ENCODE results near the gene ABHD17A. TPM values are rescaled to one million over a fixed set of nuclear protein-coding genes. Genes with fewer than 3 reads are reported as not detected.

Gene ABHD17A
- 10 to 100 TPM in 11 of 12 donors, not detected in 1; 35.7 to 74.2 (median 41.6) TPM for polyA plus RNA-seq (ENCODE audit: insufficient read length in 12 of 12)
- long read RNA-seq, donor 1, transcript ABHD17A-202 (5 exons, 1,757 nt): major isoform, 30 of 44 reads
- long read RNA-seq, donor 1, partial matches to known transcripts: 14 of 44 reads
- long read RNA-seq, donor 1, other reads (novel, unspliced or antisense): 0 of 44 reads
- long read RNA-seq, donor 2, transcript ABHD17A-202 (5 exons, 1,757 nt): major isoform, 35 of 35 reads
- long read RNA-seq, donor 2, partial matches to known transcripts: 0 of 35 reads
- long read RNA-seq, donor 2, other reads (novel, unspliced or antisense): 0 of 35 reads
- long read RNA-seq, donor 3, transcript ABHD17A-202 (5 exons, 1,757 nt): major isoform, 18 of 18 reads
- long read RNA-seq, donor 3, partial matches to known transcripts: 0 of 18 reads
- long read RNA-seq, donor 3, other reads (novel, unspliced or antisense): 0 of 18 reads
- long read RNA-seq, donor 4, transcript ABHD17A-202 (5 exons, 1,757 nt): major isoform, 15 of 15 reads
- long read RNA-seq, donor 4, partial matches to known transcripts: 0 of 15 reads
- long read RNA-seq, donor 4, other reads (novel, unspliced or antisense): 0 of 15 reads
- long read RNA-seq, donor 5, full-length matches to known transcripts: 61 of 95 reads
- long read RNA-seq, donor 5, partial matches to known transcripts: 29 of 95 reads
- long read RNA-seq, donor 5, other reads (novel, unspliced or antisense): 5 of 95 reads
- long read RNA-seq, donor 6, full-length matches to known transcripts: 20 of 20 reads
- long read RNA-seq, donor 6, partial matches to known transcripts: 0 of 20 reads
- long read RNA-seq, donor 6, other reads (novel, unspliced or antisense): 0 of 20 reads
- long read RNA-seq, donor 7, transcript ABHD17A-202 (5 exons, 1,757 nt): major isoform, 17 of 17 reads
- long read RNA-seq, donor 7, partial matches to known transcripts: 0 of 17 reads
- long read RNA-seq, donor 7, other reads (novel, unspliced or antisense): 0 of 17 reads
- long read RNA-seq, donor 8, transcript ABHD17A-202 (5 exons, 1,757 nt): major isoform, 35 of 48 reads
- long read RNA-seq, donor 8, partial matches to known transcripts: 12 of 48 reads
- long read RNA-seq, donor 8, other reads (novel, unspliced or antisense): 0 of 48 reads
- long read RNA-seq, donor 9, transcript ABHD17A-202 (5 exons, 1,757 nt): major isoform, 18 of 26 reads
- long read RNA-seq, donor 9, partial matches to known transcripts: 8 of 26 reads
- long read RNA-seq, donor 9, other reads (novel, unspliced or antisense): 0 of 26 reads
- long read RNA-seq, donor 10, transcript ABHD17A-202 (5 exons, 1,757 nt): major isoform, 52 of 58 reads
- long read RNA-seq, donor 10, partial matches to known transcripts: 6 of 58 reads
- long read RNA-seq, donor 10, other reads (novel, unspliced or antisense): 0 of 58 reads
- long read RNA-seq, donor 11, full-length matches to known transcripts: 42 of 42 reads
- long read RNA-seq, donor 11, partial matches to known transcripts: 0 of 42 reads
- long read RNA-seq, donor 11, other reads (novel, unspliced or antisense): 0 of 42 reads

DNA sequence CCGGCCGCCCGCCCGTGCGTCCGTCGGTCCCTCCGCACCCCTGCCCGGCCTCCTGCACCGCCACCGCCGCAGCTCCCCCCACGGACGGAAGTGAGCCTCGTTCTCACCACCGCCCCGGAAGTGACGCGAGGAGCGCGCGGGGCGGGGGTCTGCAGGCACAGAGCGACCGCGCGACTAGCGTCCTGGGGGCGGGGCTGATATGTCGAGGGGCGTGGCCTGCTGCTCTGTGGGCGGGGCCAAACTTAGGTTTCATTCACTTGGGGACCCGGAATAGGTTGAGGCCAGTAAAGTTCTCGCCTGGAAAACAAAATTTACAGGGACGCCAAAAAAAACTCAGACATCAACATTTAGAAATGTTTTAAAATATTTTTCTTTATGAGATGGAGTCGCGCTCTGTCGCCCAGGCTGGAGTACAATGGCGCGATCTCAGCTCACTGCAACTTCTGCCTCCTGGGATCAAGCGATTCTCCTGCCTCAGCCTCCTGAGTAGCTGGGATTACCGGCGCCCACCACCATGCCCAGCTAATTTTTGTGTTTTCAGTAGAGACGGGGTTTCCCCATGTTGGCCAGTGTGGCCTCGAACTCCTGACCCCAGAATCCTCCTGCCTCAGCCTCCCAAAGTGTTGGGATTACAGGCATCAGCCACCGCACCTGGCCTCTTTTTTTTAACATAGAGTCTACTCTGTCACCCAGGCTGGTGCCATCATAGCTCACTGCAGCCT is at the start of gene ABHD17A:
TSS of gene ABHD17A (minus strand) at position 99 of the 722 bp plus-strand sequence. CDS start 3,930 bp downstream, outside the sequence.
- DNase-seq: peak; percentile 96

DNA sequence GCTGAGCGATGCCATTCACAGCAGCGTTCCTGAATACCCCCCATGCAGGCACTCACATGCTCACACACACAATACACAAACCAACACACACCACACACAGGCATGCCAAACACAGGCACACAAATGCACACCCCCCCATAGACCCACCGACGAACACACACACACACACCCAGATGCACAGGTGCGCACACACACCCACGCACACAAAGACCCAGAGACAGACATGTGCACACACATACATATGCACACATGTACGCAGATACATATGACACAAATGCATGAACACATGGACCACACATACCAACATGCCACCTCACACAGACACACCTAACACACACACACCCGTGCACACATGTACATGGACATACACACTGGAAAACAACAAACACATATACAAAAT is 48.6 kb upstream of the ABHD17A start:
- no peak for DNase-seq

DNA sequence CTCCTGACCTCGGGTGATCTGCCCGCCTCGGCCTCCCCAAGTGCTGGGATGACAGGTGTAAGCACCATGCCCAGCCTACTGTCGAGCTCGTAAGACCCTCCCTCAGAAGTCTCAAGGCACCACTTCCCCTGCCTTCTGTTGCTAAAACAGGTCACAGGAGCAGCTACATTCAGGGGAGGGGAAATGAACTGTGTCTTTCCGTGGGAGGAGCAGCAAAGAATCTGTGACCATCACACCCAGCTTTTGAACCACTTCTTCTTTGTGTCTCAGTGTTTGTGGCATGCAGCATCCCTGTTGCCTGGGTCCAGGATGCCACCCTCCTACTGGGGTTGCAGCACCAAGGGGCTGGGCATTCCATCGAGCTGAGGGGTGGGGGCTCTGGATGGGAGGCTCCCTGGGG is 47.9 kb upstream of the ABHD17A start:
- no peak for DNase-seq

DNA sequence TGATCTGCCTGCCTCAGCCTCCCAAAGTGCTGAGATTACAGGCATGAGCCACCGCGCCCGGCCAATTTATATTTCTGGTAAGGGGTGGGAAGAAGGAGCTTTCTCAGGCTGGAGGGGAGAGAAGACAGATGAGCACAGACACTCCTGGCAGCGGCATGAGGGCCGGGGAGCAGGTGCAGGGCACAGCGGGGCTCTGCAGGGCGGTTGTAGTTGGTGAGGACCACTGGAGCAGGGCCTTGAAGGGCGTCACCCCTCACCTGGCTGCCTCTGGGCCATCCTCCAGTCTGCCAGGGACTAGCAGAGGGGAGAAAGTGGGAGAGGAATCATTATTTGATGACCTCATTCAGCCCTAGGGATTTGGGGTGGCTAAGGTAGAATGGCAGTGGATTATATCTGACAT is 47.1 kb upstream of the ABHD17A start:
- no peak for DNase-seq

DNA sequence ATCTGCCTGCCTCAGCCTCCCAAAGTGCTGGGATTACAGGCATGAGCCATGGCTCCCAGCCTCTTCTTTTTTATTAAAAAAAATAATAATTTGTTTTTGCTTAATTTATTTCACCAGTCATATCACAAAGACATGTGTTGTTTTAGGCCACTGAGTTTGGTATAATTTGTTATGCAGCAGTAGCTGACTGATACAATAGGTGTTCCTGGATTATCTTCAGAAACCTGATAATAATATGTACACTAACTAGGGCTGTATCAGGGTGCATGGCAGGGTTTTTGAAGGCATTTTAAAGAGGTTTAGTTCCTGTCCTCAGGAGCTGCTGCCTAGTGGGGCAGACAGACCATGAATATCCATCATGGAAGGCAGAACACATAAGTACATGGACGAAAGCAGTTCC is 46.1 kb upstream of the ABHD17A start:
- no peak for DNase-seq

DNA sequence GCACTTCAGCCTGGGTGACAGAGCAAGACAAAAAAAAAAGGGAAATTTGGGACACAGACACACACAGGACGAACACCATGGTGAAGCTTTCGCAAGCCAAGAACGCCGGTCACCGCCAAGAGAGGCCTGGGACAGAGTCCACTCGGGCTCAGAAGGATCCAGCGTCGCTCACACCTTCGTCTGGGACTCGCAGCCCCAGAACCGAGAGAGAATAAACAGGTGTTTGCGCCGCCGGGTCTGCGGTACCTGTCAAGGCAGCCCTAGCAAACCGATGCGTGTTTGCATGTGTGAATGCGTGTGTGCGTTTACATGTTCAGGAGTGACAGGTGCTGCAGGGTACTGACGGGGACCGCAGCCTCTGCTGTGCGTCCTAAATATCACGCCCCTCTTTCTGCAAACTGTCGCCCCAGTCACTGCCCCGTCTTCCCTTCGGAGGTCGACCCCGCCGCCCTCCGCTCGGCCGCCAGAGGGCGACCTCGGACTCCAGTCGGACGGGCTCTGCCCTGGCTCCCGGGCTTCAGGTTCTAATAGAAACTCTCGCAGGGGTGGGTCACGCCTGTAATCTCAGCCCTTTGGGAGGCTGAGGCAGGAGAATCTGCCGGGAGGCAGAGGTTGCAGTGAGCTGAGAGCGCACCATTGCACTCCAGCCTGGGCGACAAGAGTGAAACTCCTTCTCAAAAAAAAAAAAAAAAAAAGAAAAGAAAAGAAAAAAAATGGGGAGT is 43.9 kb upstream of the ABHD17A start:
- peak; percentile 72 for DNase-seq

DNA sequence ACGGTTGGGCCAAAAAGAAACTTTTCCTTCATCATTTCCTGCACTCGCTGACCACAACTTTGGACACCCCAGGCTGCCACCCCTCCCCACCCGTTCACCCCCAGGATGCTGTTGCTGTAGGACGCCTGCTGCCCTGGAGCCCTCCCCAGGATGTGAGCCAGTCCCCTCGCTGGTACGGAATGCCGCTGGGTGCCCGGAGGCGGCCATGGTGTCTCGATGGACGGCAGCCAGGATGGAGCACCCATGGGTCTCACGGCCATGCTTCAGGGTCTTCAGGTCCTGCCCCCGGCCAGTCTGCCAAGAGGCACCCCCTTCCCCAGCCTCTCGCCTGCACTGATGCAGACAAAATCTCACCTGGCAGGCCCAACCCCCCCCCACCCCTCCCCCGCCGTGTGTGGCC is 40.2 kb upstream of the ABHD17A start:
- no peak for DNase-seq

DNA sequence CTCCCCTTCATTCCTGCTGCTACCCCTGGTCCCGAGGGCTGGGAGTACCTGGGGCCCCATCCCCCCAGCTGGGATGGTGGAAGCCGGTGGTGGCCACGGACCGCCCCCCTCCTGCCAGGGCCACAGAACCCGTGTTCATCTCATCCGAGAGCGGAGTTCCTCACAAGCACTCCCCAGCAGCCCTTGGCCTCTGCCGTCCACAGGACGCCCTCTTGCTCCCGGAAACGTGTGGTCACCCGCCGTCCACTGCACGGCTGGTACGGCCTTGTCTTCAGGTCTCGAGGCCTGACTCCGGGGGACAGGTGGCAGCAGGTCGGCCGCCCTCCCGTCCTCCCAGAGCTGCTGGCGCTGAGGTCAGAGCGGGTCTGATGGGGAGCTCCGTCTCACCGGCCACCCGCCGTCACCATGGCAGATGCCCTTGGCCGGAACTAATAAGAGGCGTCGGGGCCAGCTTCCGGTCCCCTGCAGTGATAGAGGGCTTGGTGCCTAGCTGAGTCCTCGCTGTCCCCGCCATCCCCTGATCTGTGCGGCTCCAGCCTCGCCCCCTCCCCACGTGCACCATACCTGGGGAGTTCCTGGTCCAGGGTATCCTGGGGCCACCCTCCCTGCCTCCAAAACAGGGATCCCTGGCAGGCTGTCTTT is 39.1 kb upstream of the ABHD17A start:
- no peak for DNase-seq

DNA sequence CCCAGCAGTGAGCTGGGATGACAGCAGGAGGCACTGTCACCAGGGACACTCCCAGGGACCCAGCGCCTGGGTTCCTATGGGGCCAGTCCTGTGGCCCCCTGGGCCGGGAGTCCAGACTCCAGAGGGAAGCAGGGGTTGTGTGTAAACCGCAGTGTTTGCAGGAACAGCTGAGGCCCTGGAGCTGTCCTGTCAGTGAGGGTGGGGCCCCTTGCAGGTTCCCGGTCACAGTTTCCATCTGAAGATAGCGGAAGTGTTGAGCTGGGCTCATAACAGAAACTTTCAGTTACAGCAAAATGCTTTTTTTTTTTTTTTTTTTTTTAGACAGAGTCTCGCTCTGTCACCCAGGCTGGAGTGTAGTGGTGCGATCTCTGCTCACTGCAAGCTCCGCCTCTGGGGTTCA is 38.0 kb upstream of the ABHD17A start:
- DNase-seq: no peak

DNA sequence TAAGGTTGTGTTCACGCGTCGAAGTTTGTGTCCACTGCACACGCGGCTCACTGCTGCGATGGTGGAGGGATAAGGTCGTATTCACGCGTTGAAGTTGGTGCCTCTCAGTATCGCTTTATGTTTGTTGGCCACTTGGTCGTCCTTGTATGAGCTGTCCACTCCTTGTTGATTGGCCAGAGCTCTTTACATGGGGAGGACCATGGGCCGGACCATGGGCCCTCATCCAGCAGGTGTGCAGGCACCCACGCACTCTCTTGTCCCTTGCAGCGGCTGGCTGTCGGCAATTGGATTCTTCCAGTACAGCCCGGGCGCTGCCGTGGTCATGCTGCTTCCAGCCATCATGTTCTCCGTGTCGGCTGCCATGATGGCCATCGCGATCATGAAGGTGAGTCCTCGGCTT is 37.5 kb upstream of the ABHD17A start:
- DNase-seq: no peak

DNA sequence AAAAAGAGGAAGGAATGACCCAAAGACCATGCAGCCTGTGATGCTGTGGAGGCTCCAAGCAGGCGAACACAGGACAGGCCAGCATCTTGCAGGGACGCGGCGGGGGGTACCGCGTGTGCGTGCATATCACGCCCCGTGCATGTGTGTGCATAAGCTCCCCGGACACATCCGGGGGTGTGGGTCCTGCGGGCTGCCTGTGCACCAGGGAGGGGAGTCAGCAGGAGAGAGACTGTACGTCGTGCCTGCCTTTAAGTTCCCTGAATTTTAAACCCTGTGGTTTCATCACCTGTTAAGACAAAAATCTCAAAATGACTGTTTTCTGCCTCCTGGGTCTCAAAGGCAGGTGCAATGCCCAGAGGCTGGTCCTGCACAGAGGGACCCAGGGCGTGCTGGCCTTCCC is 36.5 kb upstream of the ABHD17A start:
- no peak for DNase-seq

DNA sequence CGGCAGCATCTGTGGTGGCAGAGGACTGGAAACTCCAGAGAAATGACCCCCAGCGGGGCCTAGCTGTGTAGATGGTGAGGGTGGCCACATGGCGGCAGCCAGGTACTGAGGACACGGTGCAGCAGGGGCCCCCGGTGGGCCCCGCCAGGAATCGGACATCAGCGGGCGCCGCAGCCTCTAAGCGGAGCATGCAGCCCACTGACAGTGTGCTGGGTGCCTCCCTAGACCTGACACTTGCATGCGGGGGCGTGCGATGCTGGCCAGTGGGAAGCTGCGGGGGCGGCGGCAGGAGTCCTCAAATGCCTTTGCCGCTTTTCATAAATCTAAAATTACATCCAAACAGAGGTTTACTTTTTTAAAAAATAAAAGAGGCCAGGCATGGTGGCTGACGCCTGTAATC is 36.0 kb upstream of the ABHD17A start:
- no peak for DNase-seq

DNA sequence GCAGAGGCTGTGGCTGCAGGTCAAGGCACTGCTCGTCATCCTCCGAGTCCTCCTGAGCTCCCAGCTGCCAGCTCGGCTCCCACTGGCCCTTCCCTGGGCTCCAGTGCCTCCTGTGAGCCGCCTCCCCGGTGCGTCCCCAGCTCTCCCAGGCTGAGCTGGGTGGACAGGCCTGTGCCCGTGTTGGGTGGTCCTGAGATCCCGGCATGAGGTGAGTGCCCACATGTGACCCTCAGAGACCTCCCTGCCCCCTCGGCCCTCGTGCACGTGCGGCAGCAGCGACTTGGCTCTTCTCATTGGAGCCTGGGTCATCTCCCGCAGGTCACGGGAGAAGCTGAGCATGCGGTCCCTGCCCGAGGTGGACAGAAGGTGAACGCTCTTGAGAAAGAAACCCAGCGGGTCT is 35.3 kb upstream of the ABHD17A start:
- DNase-seq: no peak

DNA sequence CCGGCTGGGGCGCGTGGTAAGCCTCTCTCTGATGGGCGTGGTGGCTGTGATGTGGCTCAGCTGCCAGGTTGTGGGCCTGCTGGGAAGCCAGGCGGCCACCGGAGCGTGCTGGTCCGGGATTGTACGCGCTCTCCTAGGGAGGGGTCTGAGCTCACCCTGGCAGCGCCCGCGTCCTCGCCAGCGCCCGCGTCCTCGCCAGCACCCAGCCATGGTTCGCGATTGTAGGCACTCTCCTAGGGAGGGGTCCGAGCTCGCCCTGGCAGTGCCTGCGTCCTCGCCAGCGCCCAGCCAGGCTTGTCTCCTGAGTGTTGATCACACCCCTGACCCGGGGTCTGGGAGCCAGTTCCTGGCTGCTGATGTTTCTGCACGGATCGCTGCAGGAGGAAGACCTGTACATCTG is 33.7 kb upstream of the ABHD17A start:
- DNase-seq: no peak

DNA sequence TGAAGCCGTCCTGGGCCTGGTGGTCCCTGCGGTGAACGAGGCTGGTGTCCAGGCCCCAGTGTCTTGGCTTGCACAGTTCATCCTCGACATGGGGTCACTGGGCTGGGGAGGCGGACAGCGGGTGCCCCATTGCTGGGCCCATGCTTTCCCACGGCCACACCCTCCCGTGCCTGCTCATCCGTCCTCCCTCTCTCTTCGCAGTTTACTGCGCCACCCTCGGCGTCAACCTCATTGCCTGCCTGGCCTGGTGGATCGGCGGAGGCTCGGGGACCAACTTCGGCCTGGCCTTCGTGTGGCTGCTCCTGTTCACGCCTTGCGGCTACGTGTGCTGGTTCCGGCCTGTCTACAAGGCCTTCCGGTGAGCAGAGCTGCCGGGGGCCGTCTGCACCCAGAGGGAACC is 32.6 kb upstream of the ABHD17A start:
- DNase-seq: no peak

DNA sequence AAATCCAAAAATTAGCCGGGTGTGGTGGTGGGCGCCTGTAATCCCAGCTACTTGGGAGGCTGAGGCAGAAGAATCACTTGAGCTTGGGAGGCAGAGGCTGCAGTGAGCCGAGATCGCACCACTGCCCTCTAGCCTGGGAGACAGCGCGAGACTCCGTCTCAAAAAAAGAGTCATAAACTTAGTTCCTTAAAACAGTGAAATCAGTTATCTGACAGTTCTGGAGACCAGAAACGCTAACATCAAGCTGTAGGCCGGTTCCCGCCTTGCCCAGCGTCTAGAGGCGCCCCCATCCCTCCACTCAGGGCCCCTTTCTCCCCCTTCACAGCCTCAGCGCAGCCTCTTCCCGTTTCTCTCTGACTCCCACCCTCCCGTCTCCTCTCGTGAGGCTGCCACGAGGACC is 31.9 kb upstream of the ABHD17A start:
- no peak for DNase-seq

DNA sequence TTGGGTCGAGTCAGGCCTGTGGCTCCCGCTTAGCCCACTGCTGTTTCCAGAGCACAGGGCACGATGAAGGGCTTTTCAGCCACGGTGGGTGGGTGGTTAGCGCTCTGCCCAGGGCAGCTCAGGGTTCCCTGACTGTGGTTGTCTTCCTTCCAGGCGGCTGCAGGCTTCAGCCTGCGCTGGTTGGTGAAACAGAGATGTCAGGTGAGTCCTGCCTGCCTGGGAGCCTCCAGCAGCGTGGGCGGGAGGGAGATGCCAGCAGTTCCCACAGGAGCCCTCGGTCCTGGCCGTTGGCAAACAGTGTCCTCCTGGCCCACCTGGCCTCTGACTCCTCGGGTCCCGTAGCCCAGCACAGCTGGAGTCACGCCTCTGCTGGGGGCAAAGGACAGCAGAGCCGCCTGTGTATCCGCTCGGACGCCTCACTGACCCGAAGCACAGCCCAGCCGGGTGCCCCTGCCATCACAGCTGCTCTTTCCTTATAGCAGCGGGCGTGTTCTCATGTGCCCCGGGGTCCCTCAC is 29.6 kb upstream of the ABHD17A start:
- no peak for DNase-seq

DNA sequence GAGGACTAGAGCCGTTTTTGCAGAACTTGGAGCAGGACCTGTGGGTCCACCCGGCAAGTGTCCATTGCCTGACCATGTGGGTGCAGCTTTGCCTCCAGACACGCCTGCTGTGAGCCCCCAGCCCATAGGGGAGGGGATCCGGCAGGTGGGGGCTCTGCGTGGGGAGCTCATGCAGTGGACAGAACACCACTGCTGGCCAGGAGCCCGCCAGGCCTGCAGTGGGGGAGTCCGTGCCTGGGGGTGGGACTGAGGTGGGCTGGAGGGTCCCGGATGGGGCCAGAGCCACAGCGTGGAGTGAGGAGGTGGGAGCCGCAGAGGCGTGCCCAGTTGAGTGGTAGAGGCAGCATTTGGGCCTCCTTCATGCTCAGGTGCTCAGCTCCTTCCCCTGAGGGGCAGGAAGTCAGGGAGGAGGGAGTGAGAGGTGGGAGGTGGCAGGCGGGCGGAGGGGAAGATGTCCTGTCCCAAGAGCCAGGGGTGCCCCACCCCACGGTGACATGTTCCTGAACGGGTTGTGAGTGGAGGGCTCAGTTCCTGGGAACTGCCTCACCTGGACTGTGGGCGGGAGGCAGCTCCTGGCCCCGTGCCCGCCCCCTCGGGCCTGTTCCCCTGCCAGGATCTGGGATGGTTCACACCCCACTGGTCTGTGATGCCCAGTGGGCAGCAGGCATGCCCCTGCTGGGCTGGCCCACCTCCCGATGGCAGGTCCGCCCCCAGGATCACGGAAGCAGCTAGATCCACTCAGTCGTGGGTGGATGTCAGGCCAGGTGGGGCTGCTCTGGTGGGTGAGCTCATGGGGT is 28.7 kb upstream of the ABHD17A start:
- no peak for DNase-seq

All from muscle of arm (tissue), 14 donors.